Measurements from ENCODE around the gene COL20A1.

The COL20A1 gene

GRCh38 chr20:63347081-63347741, 54.2 kb downstream of the COL20A1 start:
- no peak for DNase-seq (ENCODE audit: low read depth)
- no peak overlapping the region for H3K4me3 ChIP-seq (ENCODE audit: low read depth, low read length)
- TF ChIP-seq CTCF (IDR thresholded peaks at IDR 0.05; ENCODE audit: control insufficient read depth, extremely low read depth, insufficient read depth): no peak

- no peak overlapping the region for H3K4me3 ChIP-seq (ENCODE audit: low read depth, low read length)
- no peak for TF ChIP-seq CTCF (IDR thresholded peaks at IDR 0.05; ENCODE audit: control insufficient read depth, extremely low read depth, insufficient read depth)
- no peak for DNase-seq (ENCODE audit: low read depth)
These were observed 55.2 kb downstream of the COL20A1 start for GRCh38 chr20:63347950-63348827.

GRCh38 chr20:63348828-63349515, 56.0 kb downstream of the COL20A1 start:
- H3K4me3 ChIP-seq (ENCODE audit: low read depth, low read length): no peak overlapping the region
- TF ChIP-seq CTCF (IDR thresholded peaks at IDR 0.05; ENCODE audit: control insufficient read depth, extremely low read depth, insufficient read depth): no peak
- DNase-seq (ENCODE audit: low read depth): no peak

- no peak for DNase-seq (ENCODE audit: low read depth)
- TF ChIP-seq CTCF (IDR thresholded peaks at IDR 0.05; ENCODE audit: control insufficient read depth, extremely low read depth, insufficient read depth): no peak
- H3K4me3 ChIP-seq (ENCODE audit: low read depth, low read length): no peak overlapping the region
These were observed 56.5 kb downstream of the COL20A1 start for GRCh38 chr20:63349516-63349895.

GRCh38 chr20:63350196-63350595, 57.2 kb downstream of the COL20A1 start:
- DNase-seq (ENCODE audit: low read depth): no peak
- H3K4me3 ChIP-seq (ENCODE audit: low read depth, low read length): no peak overlapping the region
- TF ChIP-seq CTCF (IDR thresholded peaks at IDR 0.05; ENCODE audit: control insufficient read depth, extremely low read depth, insufficient read depth): no peak

GRCh38 chr20:63350597-63351325, 57.8 kb downstream of the COL20A1 start:
- TF ChIP-seq CTCF (IDR thresholded peaks at IDR 0.05; ENCODE audit: control insufficient read depth, extremely low read depth, insufficient read depth): no peak
- no peak overlapping the region for H3K4me3 ChIP-seq (ENCODE audit: low read depth, low read length)
- DNase-seq (ENCODE audit: low read depth): no peak
